IPS-NIHi11 (cell line): ENCODE results near the gene DLK1.

Experiments
- DNase-seq: peaks from one replicate; pipeline ENCODE4 v3.0.0; 2012; ENCODE audit warnings: mixed read lengths, low spot score

The DLK1 gene

DNA sequence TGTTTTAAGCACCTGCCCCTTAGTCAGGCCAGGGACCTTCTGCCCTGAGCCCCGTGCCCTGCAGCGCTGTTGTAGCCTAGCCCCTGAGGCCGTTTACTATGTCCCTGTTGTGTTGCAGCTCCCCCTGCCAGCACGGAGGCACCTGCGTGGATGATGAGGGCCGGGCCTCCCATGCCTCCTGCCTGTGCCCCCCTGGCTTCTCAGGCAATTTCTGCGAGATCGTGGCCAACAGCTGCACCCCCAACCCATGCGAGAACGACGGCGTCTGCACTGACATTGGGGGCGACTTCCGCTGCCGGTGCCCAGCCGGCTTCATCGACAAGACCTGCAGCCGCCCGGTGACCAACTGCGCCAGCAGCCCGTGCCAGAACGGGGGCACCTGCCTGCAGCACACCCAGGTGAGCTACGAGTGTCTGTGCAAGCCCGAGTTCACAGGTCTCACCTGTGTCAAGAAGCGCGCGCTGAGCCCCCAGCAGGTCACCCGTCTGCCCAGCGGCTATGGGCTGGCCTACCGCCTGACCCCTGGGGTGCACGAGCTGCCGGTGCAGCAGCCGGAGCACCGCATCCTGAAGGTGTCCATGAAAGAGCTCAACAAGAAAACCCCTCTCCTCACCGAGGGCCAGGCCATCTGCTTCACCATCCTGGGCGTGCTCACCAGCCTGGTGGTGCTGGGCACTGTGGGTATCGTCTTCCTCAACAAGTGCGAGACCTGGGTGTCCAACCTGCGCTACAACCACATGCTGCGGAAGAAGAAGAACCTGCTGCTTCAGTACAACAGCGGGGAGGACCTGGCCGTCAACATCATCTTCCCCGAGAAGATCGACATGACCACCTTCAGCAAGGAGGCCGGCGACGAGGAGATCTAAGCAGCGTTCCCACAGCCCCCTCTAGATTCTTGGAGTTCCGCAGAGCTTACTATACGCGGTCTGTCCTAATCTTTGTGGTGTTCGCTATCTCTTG, 7.6 kb downstream of the DLK1 start:
- no peak for DNase-seq

DNA sequence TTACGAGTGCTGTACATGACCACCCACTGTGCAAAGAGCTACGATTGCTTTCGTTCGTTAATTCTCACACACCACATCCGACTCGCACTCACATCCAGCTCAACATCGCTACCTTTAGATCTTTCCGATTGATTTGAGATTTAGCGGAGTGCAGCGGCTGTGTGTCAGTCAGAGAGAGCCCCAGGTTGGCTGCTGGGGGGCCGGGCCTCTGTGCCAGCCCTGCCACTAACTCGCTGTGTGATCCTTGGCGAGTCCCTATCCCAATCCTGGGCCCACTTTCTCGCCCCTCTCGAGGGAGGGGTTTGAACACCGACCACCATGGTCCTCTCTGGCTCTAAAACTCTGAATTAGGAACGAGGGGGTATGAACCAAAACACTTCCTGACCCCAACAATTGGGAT, 8.6 kb downstream of the DLK1 start:
- no peak for DNase-seq

DNA sequence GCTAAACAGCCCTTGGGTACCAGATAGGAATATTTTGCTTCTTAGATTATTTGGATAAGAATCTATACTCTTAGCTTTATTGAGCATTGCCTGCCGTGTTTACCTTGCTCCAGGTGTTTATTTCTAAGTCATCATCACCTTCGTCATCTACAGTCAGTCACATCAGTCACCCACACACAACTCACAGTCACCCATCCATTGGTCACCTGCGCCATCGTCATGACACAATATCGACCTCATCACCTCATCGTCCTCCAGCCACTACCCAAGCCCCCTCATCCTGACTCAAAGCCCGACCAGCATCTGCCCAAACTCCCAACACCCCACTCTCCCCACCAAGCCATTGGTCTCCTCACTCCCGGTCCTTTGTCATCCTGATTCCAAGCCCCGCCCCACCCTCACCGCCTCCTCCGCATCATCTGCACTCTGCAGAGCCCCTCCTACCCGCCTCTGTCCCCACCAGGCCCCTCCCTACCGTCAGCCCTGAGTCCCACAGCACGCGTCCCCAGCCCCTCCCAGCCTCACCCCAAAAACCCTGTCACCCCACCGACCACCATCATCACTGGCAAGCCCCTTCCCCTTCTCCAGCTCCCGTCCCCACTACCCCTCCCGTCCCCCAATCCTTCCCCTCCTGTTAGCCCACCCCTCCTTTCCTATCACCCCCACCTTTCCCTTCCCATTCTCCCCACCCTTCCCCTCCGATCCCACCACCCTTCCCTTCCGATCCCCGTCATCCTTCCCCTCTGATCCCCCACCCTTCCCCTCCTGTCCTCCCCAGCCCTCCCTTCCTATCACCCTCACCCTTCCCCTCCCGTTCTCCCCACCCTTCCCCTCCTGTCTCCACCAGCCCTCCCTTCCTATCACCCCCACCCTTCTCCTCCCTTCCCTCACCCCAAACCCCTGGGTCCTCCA, 9.8 kb downstream of the DLK1 start:
- peak; percentile 72 for DNase-seq

DNA sequence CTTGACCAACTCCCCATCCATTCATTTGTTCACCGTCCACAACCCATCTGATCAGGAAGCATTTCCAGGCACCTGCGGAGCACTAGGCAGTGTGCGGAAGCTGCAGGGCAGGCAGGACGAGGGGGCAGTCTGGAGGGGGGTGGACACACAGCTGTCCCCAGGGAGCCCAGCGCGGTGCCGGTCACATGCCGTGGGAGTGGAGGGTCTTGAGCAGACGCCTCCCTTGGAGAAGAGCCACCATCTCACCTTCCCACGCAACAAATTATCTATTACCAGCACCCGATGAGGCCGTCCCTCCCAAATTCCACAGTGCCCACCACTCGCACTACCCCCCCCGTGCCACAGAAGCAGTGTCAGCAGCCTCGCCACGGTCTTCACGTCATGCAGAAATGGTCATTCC, 10.8 kb downstream of the DLK1 start:
- no peak for DNase-seq

- no peak for DNase-seq
Measured at GRCh38 chr14:100738269-100738691, 11.6 kb downstream of the DLK1 start.

- no peak for DNase-seq
Measured at GRCh38 chr14:100738704-100739131, 12.0 kb downstream of the DLK1 start.

DNA sequence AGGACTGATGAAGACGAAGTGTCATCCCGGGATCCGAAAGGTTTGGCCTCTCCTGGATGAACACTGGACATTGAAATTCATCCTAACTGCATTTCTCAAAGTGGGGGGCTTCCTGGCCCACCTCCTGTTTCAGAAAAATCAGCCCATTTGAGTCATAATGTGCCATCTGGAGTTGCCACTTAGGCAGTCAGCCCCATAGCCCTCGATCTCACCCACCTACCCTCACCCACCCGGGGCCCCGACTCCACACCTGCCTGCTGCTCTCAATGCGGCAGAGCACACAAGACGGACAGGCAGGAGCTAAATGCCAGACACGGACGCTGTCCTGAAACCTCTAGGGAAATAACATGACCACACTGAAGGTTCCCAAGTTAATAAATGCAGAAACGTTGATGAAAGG, 12.6 kb downstream of the DLK1 start:
- DNase-seq, result no peak

GRCh38 chr14:100740196-100740825, 13.6 kb downstream of the DLK1 start:
- DNase-seq, result no peak

- no peak for DNase-seq
Measured at GRCh38 chr14:100740929-100741328, 14.2 kb downstream of the DLK1 start.

GRCh38 chr14:100741966-100742365, 15.3 kb downstream of the DLK1 start:
- no peak for DNase-seq

DNA sequence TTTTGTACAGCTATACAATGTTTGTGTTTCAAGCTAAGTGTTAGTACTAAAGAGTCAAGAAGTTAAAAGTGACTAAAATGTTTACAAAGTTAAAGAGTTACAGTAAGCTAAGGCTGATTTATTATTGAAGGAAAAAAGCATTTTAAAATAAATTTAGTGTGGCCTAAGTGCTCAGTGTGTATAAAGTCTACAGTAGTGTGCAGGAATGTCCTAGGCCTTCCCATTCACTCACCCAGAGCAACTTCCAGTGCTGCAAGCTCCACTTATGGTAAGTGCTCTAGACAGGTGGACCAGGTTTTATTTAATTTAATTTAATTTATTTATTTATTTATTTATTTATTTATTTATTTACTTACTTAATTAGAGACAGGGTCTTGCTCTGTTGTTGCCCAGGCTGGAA, 19.6 kb downstream of the DLK1 start:
- DNase-seq, result no peak

DNA sequence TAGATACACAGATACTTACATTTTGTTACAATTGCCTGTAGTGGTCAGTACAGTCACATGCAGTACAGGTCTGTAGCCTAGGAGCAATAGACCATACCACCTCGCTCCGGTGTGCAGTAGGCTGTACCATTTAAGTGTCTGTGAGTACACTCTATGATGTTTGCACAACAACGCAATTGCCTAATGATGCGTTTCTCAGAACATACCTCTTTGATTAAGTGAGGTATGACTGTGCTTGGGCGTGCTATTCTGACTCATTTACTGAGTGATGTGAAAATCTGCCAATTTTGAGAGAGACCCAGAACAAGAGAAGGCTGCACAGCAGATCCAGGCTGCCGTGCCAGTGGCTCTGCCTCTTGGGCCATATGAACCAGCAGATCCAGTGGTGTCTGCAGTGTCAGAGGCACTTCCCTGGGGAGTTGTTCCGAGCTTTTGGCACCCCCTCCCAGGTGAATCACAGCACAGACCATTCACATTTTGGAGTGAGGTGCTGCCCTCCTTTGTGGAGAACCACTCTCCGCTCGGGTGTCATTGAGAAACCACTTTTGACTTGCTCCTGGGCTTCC, 20.4 kb downstream of the DLK1 start:
- no peak for DNase-seq

GRCh38 chr14:100747736-100748135, 21.0 kb downstream of the DLK1 start:
- DNase-seq, result no peak

- no peak for DNase-seq
Measured at GRCh38 chr14:100748403-100748802, 21.7 kb downstream of the DLK1 start.

- no peak for DNase-seq
Measured at GRCh38 chr14:100748944-100749343, 22.3 kb downstream of the DLK1 start.

GRCh38 chr14:100749967-100750597, 23.4 kb downstream of the DLK1 start:
- DNase-seq, result no peak

GRCh38 chr14:100750762-100751699, 24.3 kb downstream of the DLK1 start:
- DNase-seq, result no peak

GRCh38 chr14:100754020-100754419, 27.3 kb downstream of the DLK1 start:
- DNase-seq, result no peak

DNA sequence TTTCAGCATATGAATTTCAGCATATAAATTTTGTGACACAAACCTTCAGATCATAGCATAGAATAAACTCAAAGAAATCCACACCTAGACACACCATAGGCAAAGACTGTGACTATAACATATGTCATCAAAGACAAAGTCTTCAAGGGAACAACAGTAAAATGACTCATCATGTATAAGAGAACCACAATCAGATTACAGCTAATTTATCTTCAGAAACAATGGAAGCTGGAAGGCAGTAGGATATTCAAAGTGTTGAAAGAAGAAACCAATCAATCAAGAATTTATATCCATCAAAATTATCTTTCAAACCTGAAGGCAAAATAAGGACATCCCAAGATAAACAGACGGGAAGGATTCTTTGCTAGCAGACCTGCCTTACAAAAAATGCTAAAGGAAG, 29.0 kb downstream of the DLK1 start:
- DNase-seq, result no peak

GRCh38 chr14:100761481-100761880, 34.8 kb downstream of the DLK1 start:
- DNase-seq, result no peak
